GM13977 (cell line): Measurements from ENCODE around the gene CD101.

ENCODE experiments used
- DNase-seq: peaks from one replicate; pipeline ENCODE4 v3.0.0; 2012; ENCODE audit warnings: low spot score
- in situ Hi-C: fragments of 300-500 bp; cut with MboI; formaldehyde crosslinking; loops from one replicate; pipeline ENCODE4 v1.12.0; 2022; ENCODE audit warnings: low sequenced_read_pairs, low pct_unique_long_range_greater_than_20kb, mixed read lengths, inconsistent platforms; ENCODE audit not compliant: unreplicated experiment
- TF ChIP-seq, protein P1 (sequence below): IDR thresholded peaks from 2 replicates; pipeline ENCODE4 v1.5.1; 2012; ENCODE audit warnings: mild to moderate bottlenecking, control low read depth; ENCODE audit not compliant: insufficient read depth; ENCODE audit errors: extremely low read depth, missing control alignments

CD101 gene

DNA sequence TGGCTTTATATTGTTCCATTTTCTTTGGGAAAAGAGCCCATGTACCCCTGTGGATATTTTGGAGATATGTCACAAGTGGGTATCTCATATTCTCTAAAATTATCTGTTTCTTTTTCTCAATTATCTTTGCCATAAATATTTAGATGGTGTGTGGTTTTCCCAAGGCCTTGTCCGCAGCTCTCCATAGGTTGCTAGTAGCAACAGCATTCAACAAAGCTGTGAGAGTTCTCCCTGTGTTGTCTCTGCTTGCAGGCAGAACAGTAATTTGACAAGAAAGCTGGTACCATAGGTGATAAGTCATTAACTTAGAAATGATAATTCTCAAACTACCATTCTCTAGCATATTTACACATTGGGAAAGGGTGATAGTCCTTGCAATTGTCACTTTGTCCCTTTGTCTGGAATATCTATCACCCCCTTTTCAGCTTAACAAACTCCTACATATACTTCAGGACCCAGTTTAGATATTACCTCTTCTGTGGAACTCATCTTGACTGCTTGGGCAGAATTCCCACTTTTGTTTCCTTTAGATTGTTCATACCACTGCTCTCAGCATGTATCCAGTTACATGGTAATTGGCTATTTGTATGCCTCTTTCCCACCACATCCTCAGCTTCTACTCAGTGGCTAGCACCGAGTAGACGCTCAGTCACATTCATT is 8.9 kb downstream of the CD101 start:
- TF ChIP-seq, protein P1, sequence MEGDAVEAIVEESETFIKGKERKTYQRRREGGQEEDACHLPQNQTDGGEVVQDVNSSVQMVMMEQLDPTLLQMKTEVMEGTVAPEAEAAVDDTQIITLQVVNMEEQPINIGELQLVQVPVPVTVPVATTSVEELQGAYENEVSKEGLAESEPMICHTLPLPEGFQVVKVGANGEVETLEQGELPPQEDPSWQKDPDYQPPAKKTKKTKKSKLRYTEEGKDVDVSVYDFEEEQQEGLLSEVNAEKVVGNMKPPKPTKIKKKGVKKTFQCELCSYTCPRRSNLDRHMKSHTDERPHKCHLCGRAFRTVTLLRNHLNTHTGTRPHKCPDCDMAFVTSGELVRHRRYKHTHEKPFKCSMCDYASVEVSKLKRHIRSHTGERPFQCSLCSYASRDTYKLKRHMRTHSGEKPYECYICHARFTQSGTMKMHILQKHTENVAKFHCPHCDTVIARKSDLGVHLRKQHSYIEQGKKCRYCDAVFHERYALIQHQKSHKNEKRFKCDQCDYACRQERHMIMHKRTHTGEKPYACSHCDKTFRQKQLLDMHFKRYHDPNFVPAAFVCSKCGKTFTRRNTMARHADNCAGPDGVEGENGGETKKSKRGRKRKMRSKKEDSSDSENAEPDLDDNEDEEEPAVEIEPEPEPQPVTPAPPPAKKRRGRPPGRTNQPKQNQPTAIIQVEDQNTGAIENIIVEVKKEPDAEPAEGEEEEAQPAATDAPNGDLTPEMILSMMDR: no peak
- no peak for DNase-seq
- in situ Hi-C loops: no loop called here

DNA sequence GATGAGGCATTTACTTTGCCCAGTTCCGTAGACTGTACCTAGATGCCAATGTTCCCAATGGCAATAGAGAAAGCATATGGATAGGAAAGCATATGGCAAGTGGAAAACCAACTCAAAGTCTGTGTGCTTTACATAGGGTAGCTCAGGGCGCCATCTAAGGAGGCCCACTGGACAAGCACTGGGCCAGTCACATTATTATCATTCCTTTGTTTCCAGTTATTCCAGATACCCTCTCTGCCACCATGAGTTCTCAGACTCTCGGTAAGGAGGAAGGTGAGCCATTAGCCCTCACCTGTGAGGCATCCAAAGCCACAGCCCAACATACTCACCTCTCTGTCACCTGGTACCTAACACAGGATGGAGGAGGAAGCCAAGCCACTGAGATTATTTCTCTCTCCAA is 9.8 kb downstream of the CD101 start:
- no peak for DNase-seq
- TF ChIP-seq, protein P1: no peak
- in situ Hi-C loops: no loop called here

DNA sequence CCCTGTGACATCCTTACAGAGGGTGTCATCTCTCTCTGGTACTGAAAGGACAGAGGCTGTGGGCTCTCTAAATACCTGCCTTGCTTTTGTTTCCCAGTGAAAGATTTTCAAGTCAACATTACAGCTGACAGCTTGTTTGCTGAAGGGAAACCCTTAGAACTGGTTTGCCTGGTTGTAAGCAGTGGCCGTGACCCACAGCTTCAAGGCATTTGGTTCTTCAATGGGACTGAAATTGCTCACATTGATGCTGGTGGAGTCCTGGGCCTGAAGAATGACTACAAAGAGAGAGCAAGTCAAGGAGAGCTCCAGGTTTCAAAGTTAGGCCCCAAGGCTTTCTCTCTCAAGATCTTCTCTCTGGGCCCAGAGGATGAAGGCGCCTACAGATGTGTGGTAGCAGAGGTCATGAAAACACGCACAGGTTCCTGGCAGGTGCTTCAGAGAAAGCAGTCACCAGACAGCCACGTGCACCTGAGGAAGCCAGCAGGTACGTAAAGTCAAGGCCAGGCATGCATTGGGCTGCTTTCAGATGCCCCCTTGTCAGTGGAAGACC is 11.8 kb downstream of the CD101 start:
- no peak for DNase-seq
- TF ChIP-seq, protein P1: no peak
- in situ Hi-C loops: no loop called here

DNA sequence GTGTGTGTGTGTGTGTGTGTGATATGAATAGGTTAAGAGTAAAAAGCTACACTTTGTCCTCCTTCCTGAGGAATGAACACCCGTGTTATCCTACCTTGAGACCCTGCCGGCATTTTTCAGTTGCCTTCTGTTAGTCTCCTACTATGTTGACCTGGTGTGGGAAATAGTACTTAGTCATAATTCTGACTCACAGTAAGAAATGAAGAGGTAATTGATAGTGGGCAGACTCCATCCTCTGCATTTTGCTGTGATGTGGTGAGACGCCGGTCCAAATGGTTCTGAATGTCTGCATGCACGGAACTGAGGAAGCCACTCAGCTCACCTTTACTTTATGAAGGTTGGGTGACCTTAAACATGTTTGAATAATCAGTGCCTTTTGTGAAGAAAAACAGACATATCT is 12.6 kb downstream of the CD101 start:
- no peak for DNase-seq
- TF ChIP-seq, protein P1: no peak
- in situ Hi-C loops: no loop called here

DNA sequence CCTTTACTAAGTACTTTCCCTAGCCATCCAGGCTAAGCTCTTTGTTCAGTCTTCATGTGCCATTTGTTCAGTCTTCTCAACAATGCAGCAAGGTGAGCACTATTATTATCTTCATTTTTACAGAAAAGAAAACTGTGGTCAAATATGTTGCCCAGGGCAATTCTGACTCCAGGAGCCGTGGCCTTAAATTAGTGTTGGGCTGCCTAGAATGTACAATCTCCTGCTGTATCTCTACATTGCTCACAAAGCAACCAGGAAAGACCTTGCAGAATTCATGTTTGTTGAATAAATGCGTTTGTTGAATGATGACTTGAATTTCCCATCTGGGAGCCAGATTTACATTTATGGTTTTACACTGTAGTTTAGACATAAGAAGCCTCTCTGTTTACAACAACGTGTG is 14.2 kb downstream of the CD101 start:
- in situ Hi-C loops: no loop called here
- TF ChIP-seq, protein P1: no peak
- no peak for DNase-seq

DNA sequence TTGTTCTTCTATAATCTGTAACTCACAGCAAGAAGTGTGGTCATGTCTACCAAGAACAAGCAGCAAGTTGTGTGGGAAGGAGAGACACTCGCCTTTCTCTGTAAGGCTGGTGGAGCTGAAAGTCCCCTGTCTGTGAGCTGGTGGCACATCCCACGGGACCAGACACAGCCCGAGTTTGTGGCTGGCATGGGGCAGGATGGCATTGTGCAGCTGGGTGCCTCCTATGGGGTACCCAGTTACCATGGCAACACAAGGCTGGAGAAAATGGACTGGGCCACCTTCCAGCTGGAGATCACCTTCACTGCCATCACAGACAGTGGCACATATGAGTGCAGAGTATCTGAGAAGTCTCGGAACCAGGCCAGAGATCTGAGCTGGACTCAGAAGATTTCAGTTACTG is 15.5 kb downstream of the CD101 start:
- DNase-seq: no peak
- TF ChIP-seq, protein P1: no peak
- in situ Hi-C loops: no loop called here
